Subcutaneous abdominal adipose tissue (tissue), 5 donors: ENCODE measurements around the gene ZFP1.
A peak's percentile ranks its signal among the peaks of the same experiment; 100 is the strongest.

Experiments used
- H3K27ac ChIP-seq: one replicate; pipeline ENCODE4 v1.7.0; 2013; ENCODE audit warnings: low read depth, mild to moderate bottlenecking, inconsistent platforms, low read length, moderate library complexity
- H3K27me3 ChIP-seq, 5 donors: one replicate each; pipeline ENCODE4 v1.7.0; 2013; ENCODE audit warnings: low read length in 5 of 5, inconsistent platforms in 1 of 5; ENCODE audit not compliant: control insufficient read depth in 5 of 5, insufficient read depth in 4 of 5
- H3K36me3 ChIP-seq, 5 donors: one replicate each; pipeline ENCODE4 v1.7.0; 2013; ENCODE audit warnings: low read length in 5 of 5; ENCODE audit not compliant: control insufficient read depth in 5 of 5, insufficient read depth in 5 of 5
- H3K4me1 ChIP-seq, 5 donors: one replicate each; pipeline ENCODE4 v1.7.0; 2013; ENCODE audit warnings: low read length in 5 of 5, mild to moderate bottlenecking in 3 of 5, moderate library complexity in 1 of 5; ENCODE audit not compliant: control insufficient read depth in 5 of 5, insufficient read depth in 5 of 5
- H3K4me3 ChIP-seq, 5 donors: one replicate each; pipeline ENCODE4 v1.7.0; 2013; ENCODE audit warnings: low read length in 5 of 5, low read depth in 1 of 5
- H3K9ac ChIP-seq, 5 donors: one replicate each; pipeline ENCODE4 v1.7.0; 2013; ENCODE audit warnings: low read length in 5 of 5, mild to moderate bottlenecking in 4 of 5, moderate library complexity in 3 of 5
- H3K9me3 ChIP-seq, 5 donors: one replicate each; pipeline ENCODE4 v1.7.0; 2013; ENCODE audit warnings: low read length in 5 of 5; ENCODE audit not compliant: control insufficient read depth in 5 of 5
- donor health status: healthy.
- donor health status: healthy.
- donor health status: healthy.
- donor health status: healthy.
- donor health status: healthy.

The ZFP1 gene

GRCh38 chr16:75106351-75107274, 41.7 kb upstream of the ZFP1 start:
- H3K27ac ChIP-seq, result peak overlapping the region; percentile 69
- H3K9me3 ChIP-seq, result no peaks in the 10 kb centered on the region
- H3K9ac ChIP-seq, result no peak overlapping the region
- H3K4me3 ChIP-seq, result no peak overlapping the region
- peaks cover 0 to 8% (median 0%) of the 10 kb centered on the region in 5 donors for H3K36me3 ChIP-seq
- peaks cover 16 to 65% (median 54%) of the 10 kb centered on the region in 5 donors for H3K4me1 ChIP-seq
- H3K27me3 ChIP-seq, result no peaks in the 10 kb centered on the region

DNA sequence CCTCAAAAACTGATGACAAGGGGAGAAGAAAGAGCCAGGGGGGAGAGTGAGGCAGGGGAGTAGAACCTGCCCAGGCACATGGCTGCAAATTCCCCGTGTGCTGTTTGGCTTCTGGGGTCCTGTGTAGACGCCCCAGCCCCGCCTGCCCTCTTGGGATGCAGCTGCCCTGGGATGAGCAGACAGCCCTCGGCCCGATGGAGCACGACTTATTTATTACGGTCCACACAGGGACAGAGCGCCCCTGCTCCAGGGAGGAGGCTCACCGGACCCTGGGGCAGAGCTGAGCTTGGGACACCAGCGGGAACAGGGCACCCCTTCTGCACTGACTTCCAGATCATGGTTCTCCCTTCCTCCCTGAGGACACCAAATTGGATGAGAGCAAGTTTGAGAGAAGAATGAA, 40.8 kb upstream of the ZFP1 start:
- Histone ChIP-seq H3K36me3 (peaks cover 0 to 3% (median under 1%) of the 10 kb centered on the region in 5 donors), H3K4me3 (no peak overlapping the region), H3K4me1 (peaks cover 16 to 74% (median 63%) of the 10 kb centered on the region in 5 donors), H3K9me3 (no peaks in the 10 kb centered on the region), H3K27me3 (no peaks in the 10 kb centered on the region), H3K9ac (no peak overlapping the region), H3K27ac (no peak overlapping the region)

DNA sequence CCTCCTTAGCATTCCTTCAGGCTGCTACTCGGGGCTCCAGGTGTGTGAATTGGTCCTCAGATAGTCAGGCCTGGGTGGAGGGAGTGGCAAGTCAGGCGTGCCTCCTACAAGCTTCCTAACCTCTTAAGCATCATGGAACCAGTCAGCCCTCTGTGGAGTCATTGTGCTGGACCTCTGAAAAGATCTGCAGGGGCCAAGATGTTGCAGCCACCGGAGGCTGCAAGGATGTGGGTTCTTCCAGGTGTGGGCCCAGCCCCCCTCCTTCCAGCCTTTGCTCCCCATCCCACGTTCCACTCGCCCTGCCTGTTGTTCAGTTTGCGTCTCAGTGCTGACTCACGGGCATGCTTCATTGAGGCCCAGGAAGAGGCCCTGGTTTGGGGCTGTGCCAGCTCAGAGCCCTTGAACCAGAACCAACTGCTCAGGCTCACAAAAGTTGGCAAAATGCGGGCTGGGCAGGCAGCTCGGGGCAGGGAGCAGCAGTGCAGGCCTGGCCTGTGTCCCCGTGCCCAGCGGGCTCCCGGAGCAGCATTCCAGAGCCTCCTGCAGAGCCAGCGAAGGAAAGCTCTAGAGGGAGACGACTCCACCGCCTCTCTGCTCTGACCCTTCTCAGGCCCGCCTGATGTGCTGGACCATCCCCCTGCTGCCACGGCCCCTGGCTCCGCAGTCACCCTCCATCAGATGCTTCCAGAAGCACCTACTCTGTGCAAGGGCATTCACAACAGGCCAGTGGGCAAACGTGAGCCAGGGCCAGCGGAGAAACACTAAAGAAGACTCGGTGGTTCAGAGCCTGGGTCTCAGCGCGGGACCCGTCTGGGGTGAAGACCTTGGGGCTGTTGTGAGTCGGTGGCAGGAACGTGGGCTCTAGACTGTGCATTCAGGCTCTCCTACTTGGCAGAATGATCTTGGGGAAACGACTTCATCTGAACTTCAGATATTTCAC, 39.3 kb upstream of the ZFP1 start:
- Histone ChIP-seq H3K9ac (peak overlapping the region in 1 of 5 donors; percentile 28), H3K4me3 (peak overlapping the region in 1 of 5 donors; percentile 17), H3K4me1 (peaks cover 18 to 83% (median 77%) of the 10 kb centered on the region in 5 donors), H3K27ac (peak overlapping the region; percentile 88), H3K36me3 (peaks cover 0 to 6% (median 0%) of the 10 kb centered on the region in 5 donors), H3K9me3 (no peaks in the 10 kb centered on the region), H3K27me3 (peaks cover 0 to 3% (median 0%) of the 10 kb centered on the region in 5 donors)

GRCh38 chr16:75109732-75110243, 38.5 kb upstream of the ZFP1 start:
- peaks cover 0 to 3% (median 0%) of the 10 kb centered on the region in 5 donors for H3K27me3 ChIP-seq
- H3K36me3 ChIP-seq, result peaks cover 0 to 6% (median 0%) of the 10 kb centered on the region in 5 donors
- H3K4me1 ChIP-seq, result peaks cover 17 to 85% (median 74%) of the 10 kb centered on the region in 5 donors
- peak overlapping the region in 2 of 5 donors; percentile 28 to 54 for H3K9ac ChIP-seq
- H3K27ac ChIP-seq, result peak overlapping the region; percentile 88
- H3K9me3 ChIP-seq, result no peaks in the 10 kb centered on the region
- peak overlapping the region in 2 of 5 donors; percentile 7 to 17 for H3K4me3 ChIP-seq

- peaks cover 0 to 6% (median 0%) of the 10 kb centered on the region in 5 donors for H3K36me3 ChIP-seq
- H3K27ac ChIP-seq, result peak overlapping the region; percentile 88
- H3K4me1 ChIP-seq, result peaks cover 10 to 85% (median 71%) of the 10 kb centered on the region in 5 donors
- no peaks in the 10 kb centered on the region for H3K9me3 ChIP-seq
- H3K9ac ChIP-seq, result peak overlapping the region in 4 of 5 donors; percentile 26 to 70 (median 41)
- H3K27me3 ChIP-seq, result peaks cover 0 to 3% (median 0%) of the 10 kb centered on the region in 5 donors
- peak overlapping the region; percentile 34 to 54 (median 51) for H3K4me3 ChIP-seq
These were observed 37.4 kb upstream of the ZFP1 start for GRCh38 chr16:75110637-75111513.

GRCh38 chr16:75111514-75111940, 36.8 kb upstream of the ZFP1 start:
- Histone ChIP-seq H3K4me1 (peaks cover 7 to 83% (median 71%) of the 10 kb centered on the region in 5 donors), H3K36me3 (peaks cover 0 to 6% (median 0%) of the 10 kb centered on the region in 5 donors), H3K9me3 (no peaks in the 10 kb centered on the region), H3K27ac (peak overlapping the region; percentile 88), H3K9ac (peak overlapping the region in 3 of 5 donors; percentile 26 to 70 (median 26)), H3K27me3 (peaks cover 0 to 3% (median 0%) of the 10 kb centered on the region in 5 donors), H3K4me3 (peak overlapping the region in 2 of 5 donors; percentile 51 to 54)

DNA sequence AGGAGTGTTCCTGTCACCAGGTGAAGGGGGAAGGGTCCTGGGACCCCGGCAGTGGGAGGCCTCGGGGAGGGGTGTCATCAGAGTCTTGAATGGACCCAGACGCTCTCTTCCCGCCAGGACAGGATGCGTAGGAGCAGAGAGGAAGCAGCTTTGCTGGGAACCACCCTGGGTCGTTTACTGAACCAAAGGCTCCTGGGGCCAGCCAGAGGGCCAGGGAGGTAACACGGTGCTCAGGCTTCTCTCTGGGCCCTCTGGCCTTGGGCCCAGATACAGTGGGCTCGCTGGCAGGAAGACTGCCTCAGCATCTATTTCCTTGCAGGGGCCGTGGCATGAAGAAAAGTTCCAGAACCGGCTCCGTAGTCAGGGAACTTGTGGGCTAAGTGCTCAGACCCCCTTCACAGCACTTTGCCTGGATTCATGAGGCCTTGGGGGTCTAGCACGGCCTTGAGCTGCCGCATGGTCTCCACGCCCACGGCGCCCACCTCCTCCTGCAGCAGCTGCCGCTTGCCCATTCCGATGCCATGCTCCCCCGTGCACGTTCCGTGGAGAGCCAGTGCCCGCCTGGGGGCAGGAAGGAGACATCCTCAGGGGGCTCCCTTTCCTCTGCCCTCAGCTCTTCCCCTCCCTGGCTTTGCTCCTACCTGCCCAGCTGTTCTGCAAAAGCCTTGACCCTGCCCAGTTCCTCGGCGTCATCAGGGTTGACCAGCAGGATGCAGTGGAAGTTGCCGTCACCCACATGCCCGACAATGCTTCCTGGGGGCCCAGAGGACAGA, 36.2 kb upstream of the ZFP1 start:
- H3K9me3 ChIP-seq, result no peaks in the 10 kb centered on the region
- peaks cover 0 to 6% (median 0%) of the 10 kb centered on the region in 5 donors for H3K36me3 ChIP-seq
- H3K27ac ChIP-seq, result peak overlapping the region; percentile 88
- peak overlapping the region in 3 of 5 donors; percentile 22 to 70 (median 26) for H3K9ac ChIP-seq
- H3K27me3 ChIP-seq, result peaks cover 0 to 3% (median 0%) of the 10 kb centered on the region in 5 donors
- H3K4me3 ChIP-seq, result peak overlapping the region in 2 of 5 donors; percentile 13 to 28
- H3K4me1 ChIP-seq, result peaks cover 7 to 83% (median 71%) of the 10 kb centered on the region in 5 donors

DNA sequence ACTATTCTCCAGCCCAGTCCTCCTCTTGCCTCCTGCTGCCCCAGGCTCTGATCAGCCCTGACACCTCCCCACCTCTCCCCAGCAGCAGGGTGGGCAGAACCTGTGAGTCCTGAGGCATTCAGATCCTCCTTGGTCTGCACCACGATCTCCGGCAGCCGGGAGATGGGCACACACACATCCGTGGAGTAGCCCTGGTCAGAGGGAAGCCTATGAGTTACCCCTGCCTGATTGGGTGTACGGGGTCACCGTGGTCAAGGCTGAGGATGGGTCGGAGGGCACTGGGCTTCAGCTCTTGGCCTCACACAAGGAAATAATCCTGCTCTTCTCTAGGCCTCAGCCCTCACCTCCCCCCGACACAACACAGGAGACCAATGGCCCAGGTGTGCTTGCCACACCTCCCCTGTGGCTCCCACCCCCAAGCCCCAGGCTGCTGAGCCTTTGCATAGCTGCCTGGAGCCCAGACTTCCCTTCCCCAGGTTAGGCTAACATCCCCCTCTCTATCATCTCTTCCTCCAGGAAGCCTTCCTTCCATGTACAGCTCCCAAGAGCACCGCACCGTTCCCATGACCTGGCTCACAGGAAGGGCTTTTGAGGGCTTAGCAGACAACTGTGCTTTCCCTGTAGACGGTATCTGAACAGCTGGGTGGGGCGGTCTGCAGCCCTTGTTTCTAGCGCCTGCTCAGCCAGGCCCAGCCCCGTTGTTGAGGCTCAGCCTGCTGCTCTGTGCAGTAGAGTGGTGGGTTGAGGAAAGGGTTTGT, 35.4 kb upstream of the ZFP1 start:
- Histone ChIP-seq H3K36me3 (peaks cover 0 to 6% (median 0%) of the 10 kb centered on the region in 5 donors), H3K4me3 (peak overlapping the region in 1 of 5 donors; percentile 28), H3K9ac (peak overlapping the region in 1 of 5 donors; percentile 16), H3K27ac (peak overlapping the region; percentile 88), H3K9me3 (no peaks in the 10 kb centered on the region), H3K27me3 (peaks cover 0 to 3% (median 0%) of the 10 kb centered on the region in 5 donors), H3K4me1 (peaks cover 7 to 83% (median 67%) of the 10 kb centered on the region in 5 donors)
